ENCODE measurements around the gene LRIG3.
"Not testable (repeated sequence)": the region's sequence is repeated elsewhere in the genome, so short reads cannot be mapped to it uniquely, and the experiment has no call there.

The LRIG3 gene

GRCh38 chr12:58920102-58920960 lies at the start of gene LRIG3:
Gene LRIG3, minus strand, starts transcription at chr12:58920504. Its CDS starts 269 bp downstream, at chr12:58920235.
- DNase-seq: peak; percentile 71

- DNase-seq: no peak
Measured at GRCh38 chr12:58969237-58969636, 48.9 kb upstream of the LRIG3 start.

- peak; percentile 44 for DNase-seq
Measured at GRCh38 chr12:58967561-58967960, 47.3 kb upstream of the LRIG3 start.

- no peak for DNase-seq
Measured at GRCh38 chr12:58966939-58967338, 46.6 kb upstream of the LRIG3 start.

- no peak for DNase-seq
Measured at GRCh38 chr12:58965568-58965967, 45.3 kb upstream of the LRIG3 start.

GRCh38 chr12:58963844-58964243 lies 43.5 kb upstream of the LRIG3 start:
- DNase-seq: no peak

- DNase-seq: no peak
Measured at GRCh38 chr12:58961906-58962305, 41.6 kb upstream of the LRIG3 start.

GRCh38 chr12:58961166-58961565 lies 40.9 kb upstream of the LRIG3 start:
- no peak for DNase-seq

- DNase-seq: no peak
Measured at GRCh38 chr12:58959639-58960300, 39.5 kb upstream of the LRIG3 start.

GRCh38 chr12:58957298-58957697 lies 37.0 kb upstream of the LRIG3 start:
- no peak for DNase-seq

GRCh38 chr12:58955849-58956248 lies 35.5 kb upstream of the LRIG3 start:
- DNase-seq: no peak

GRCh38 chr12:58954002-58954401 lies 33.7 kb upstream of the LRIG3 start:
- no peak for DNase-seq

- DNase-seq: no peak
Measured at GRCh38 chr12:58950739-58951100, 30.4 kb upstream of the LRIG3 start.

GRCh38 chr12:58949954-58950738 lies 29.8 kb upstream of the LRIG3 start:
- DNase-seq: not testable (repeated sequence)

- DNase-seq: no peak
Measured at GRCh38 chr12:58943079-58943478, 22.8 kb upstream of the LRIG3 start.

- no peak for DNase-seq
Measured at GRCh38 chr12:58942345-58942744, 22.0 kb upstream of the LRIG3 start.

- no peak for DNase-seq
Measured at GRCh38 chr12:58939399-58940100, 19.2 kb upstream of the LRIG3 start.

GRCh38 chr12:58938440-58938839 lies 18.1 kb upstream of the LRIG3 start:
- no peak for DNase-seq

GRCh38 chr12:58934528-58934927 lies 14.2 kb upstream of the LRIG3 start:
- DNase-seq: no peak

- no peak for DNase-seq
Measured at GRCh38 chr12:58932806-58933681, 12.7 kb upstream of the LRIG3 start.

GRCh38 chr12:58931518-58931917 lies 11.2 kb upstream of the LRIG3 start:
- DNase-seq: no peak

GRCh38 chr12:58930770-58931324 lies 10.5 kb upstream of the LRIG3 start:
- no peak for DNase-seq

Data from NCI-H446 treated with DMSO at 0.1 percent for 48 hours (cell line).